Right lobe of liver (tissue), 6 donors: Measurements from ENCODE around the gene CRYBA4. TPM values are rescaled to one million over a fixed set of nuclear protein-coding genes. Genes with fewer than 3 reads are reported as not detected.
A peak's percentile ranks its signal among the peaks of the same experiment; 100 is the strongest.

Source experiments
- ATAC-seq, 4 donors: fragments of 200-7000 bp; cut with Tn5 transposase; one replicate each; pipeline ENCODE4 v1.9.1; 2020; ENCODE audit warnings: mild to moderate bottlenecking in 4 of 4, moderate library complexity in 4 of 4
- DNase-seq, 3 donors: peaks; one replicate each; pipeline ENCODE4 v3.0.0-alpha.2; 2020
- H3K27ac ChIP-seq, 3 donors: fragments of 200-600 bp; one replicate each; pipeline ENCODE4 v1.8.0; 2022
- H3K27me3 ChIP-seq, 2 donors: fragments of 200-600 bp; one replicate each; pipeline ENCODE4 v1.8.0; 2022
- H3K36me3 ChIP-seq, 4 donors: fragments of 200-600 bp; sonication (generic) in 1 of 4; one replicate each; pipeline versions ENCODE4 v1.5.1 to v1.8.0; 2017 to 2022; ENCODE audit warnings: control low read depth in 1 of 4
- H3K4me1 ChIP-seq, 4 donors: fragments of 200-600 bp; sonication (generic) in 1 of 4; one replicate each; pipeline versions ENCODE4 v1.5.1 to v1.8.0; 2017 to 2022; ENCODE audit warnings: control low read depth in 1 of 4
- H3K4me3 ChIP-seq, 3 donors: fragments of 200-600 bp; one replicate each; pipeline ENCODE4 v1.8.0; 2022
- H3K9me3 ChIP-seq, 4 donors: fragments of 200-600 bp; sonication (generic) in 1 of 4; one replicate each; pipeline versions ENCODE4 v1.5.1 to v1.8.0; 2017 to 2022; ENCODE audit warnings: control low read depth in 1 of 4
- CTCF ChIP-seq, 4 donors: fragments of 200-600 bp in 3 of 4; fragments of 450-650 bp in 1 of 4; IDR thresholded peaks; one replicate each; pipeline versions ENCODE4 v1.5.1 to v1.8.0; 2016 to 2022; ENCODE audit warnings: antibody characterized with exemption in 4 of 4, mild to moderate bottlenecking in 2 of 4
- POLR2A ChIP-seq: fragments of 450-650 bp; IDR thresholded peaks from one replicate; pipeline ENCODE4 v1.6.1; 2017; ENCODE audit warnings: antibody characterized with exemption, mild to moderate bottlenecking
- WGBS: methylation state at CpG from one replicate; pipeline ENCODE4 v1.1.6; 2018; ENCODE audit warnings: low coverage, low lambda C conversion rate; ENCODE audit not compliant: insufficient coverage; ENCODE audit errors: missing lambda C conversion rate; 5-methylcytosine and 5-hydroxymethylcytosine counted together
- intact Hi-C, 2 donors: fragments of 100-400 bp; cut with DNase I; formaldehyde crosslinking; loops; one replicate each; pipeline versions ENCODE4 v1.11.2 to v1.14.1; 2022
- total RNA-seq, 6 experiments: library from RNA; depleted of rRNA in 2 of 6; stranded (reverse); fragments of >200 nt in 2 of 6; fragmentation: NEBNext Ultra II Directional in 3 of 6; extraction: Animal tissue kit (Norgen Biotek cat#: 25700) in 3 of 6; gene quantifications; one replicate each; pipeline versions ENCODE4 v1.1.0 to v1.2.4, GENCODE V29; 2016 to 2023
- donor health status: DM: no; HTN: yes; CAD: no.
- donor health status: DM: no; HTN: no; CAD: no.
- donor health status: DM: no; HTN: no; CAD: no.
- donor health status: DM: no; HTN: yes; CAD: no.
- donor health status: DM: no; HTN: yes; CAD: no.

CRYBA4 gene
- total RNA-seq, 6 experiments from 2014 or later = not detected

- H3K4me1 ChIP-seq = no peaks in the 10 kb centered on the region
- no peaks in the 10 kb centered on the region for H3K9me3 ChIP-seq
- 27% methylated on average over 4 of the region's 5 CpGs for WGBS
- H3K27ac ChIP-seq = no peak overlapping the region
- ATAC-seq (no peak), DNase-seq (no peak)
- H3K4me3 ChIP-seq = no peak overlapping the region
- no peaks in the 10 kb centered on the region for H3K36me3 ChIP-seq
- no peaks in the 10 kb centered on the region for H3K27me3 ChIP-seq
- TF ChIP-seq POLR2A (no peak), CTCF (IDR thresholded peaks at IDR 0.05) (no peak)
- intact Hi-C loops = no loop called here
Measured at GRCh38 chr22:26615149-26615548, 6.6 kb upstream of the CRYBA4 start.

- Histone ChIP-seq H3K36me3 (no peaks in the 10 kb centered on the region), H3K4me1 (no peaks in the 10 kb centered on the region), H3K4me3 (no peak overlapping the region), H3K27ac (no peak overlapping the region), H3K27me3 (no peaks in the 10 kb centered on the region), H3K9me3 (no peaks in the 10 kb centered on the region)
- TF ChIP-seq POLR2A (no peak), CTCF (IDR thresholded peaks at IDR 0.05) (no peak)
- intact Hi-C loops = no loop called here
- ATAC-seq (no peak), DNase-seq (no peak)
- 78% methylated on average over 4 of the region's 11 CpGs for WGBS
Measured at GRCh38 chr22:26615830-26616435, 5.8 kb upstream of the CRYBA4 start.

- Histone ChIP-seq H3K4me3 (no peak overlapping the region), H3K27ac (no peak overlapping the region), H3K36me3 (no peaks in the 10 kb centered on the region), H3K27me3 (no peaks in the 10 kb centered on the region), H3K4me1 (no peaks in the 10 kb centered on the region), H3K9me3 (no peaks in the 10 kb centered on the region)
- DNase-seq (no peak), ATAC-seq (no peak)
- TF ChIP-seq POLR2A (no peak), CTCF (IDR thresholded peaks at IDR 0.05) (no peak)
- intact Hi-C loops = no loop called here
- WGBS = 75% methylated on average over 2 of the region's 2 CpGs
Measured at GRCh38 chr22:26616650-26617049, 5.1 kb upstream of the CRYBA4 start.

- 35% methylated on average over 4 of the region's 7 CpGs for WGBS
- Histone ChIP-seq H3K27ac (no peak within 1 kb of the TSS), H3K4me1 (no peaks in the 10 kb centered on the region), H3K36me3 (no peaks in the 10 kb centered on the region), H3K27me3 (no peaks in the 10 kb centered on the region), H3K9me3 (no peaks in the 10 kb centered on the region), H3K4me3 (no peak within 1 kb of the TSS)
- DNase-seq (peak in 1 of 3 donors; percentile 23), ATAC-seq (peak; percentile 60 to 78 (median 64))
- intact Hi-C loops = no loop called here
- TF ChIP-seq POLR2A (no peak), CTCF (IDR thresholded peaks at IDR 0.05) (no peak)
Measured at GRCh38 chr22:26617271-26618199, 4.2 kb upstream of the CRYBA4 start, which contains the start of gene CRYBB1. CRYBB1 (minus strand) TSS chr22:26618027; CDS start chr22:26616319, 1,708 bp downstream.
